ENCODE results near the gene ZBED5. TPM values are rescaled to one million over a fixed set of nuclear protein-coding genes. Genes with fewer than 3 reads are reported as not detected.
A peak's percentile ranks its signal among the peaks of the same experiment; 100 is the strongest.

Gene ZBED5
- total and polyA plus RNA-seq, 8 donors: 37.4 to 124 (median 116) TPM

GRCh38 chr11:10861799-10862198 lies 3.9 kb upstream of the ZBED5 start:
- H3K36me3 ChIP-seq: no peaks in the 10 kb centered on the region
- no peaks in the 10 kb centered on the region for H3K27me3 ChIP-seq
- no peak overlapping the region for H3K27ac ChIP-seq
- no peak for DNase-seq
- intact Hi-C loops (cut with DNase I): no loop called here
- ATAC-seq: no peak
- TF ChIP-seq, protein P1, sequence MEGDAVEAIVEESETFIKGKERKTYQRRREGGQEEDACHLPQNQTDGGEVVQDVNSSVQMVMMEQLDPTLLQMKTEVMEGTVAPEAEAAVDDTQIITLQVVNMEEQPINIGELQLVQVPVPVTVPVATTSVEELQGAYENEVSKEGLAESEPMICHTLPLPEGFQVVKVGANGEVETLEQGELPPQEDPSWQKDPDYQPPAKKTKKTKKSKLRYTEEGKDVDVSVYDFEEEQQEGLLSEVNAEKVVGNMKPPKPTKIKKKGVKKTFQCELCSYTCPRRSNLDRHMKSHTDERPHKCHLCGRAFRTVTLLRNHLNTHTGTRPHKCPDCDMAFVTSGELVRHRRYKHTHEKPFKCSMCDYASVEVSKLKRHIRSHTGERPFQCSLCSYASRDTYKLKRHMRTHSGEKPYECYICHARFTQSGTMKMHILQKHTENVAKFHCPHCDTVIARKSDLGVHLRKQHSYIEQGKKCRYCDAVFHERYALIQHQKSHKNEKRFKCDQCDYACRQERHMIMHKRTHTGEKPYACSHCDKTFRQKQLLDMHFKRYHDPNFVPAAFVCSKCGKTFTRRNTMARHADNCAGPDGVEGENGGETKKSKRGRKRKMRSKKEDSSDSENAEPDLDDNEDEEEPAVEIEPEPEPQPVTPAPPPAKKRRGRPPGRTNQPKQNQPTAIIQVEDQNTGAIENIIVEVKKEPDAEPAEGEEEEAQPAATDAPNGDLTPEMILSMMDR (IDR thresholded peaks at IDR 0.05): no peak
- H3K4me3 ChIP-seq: no peak overlapping the region
- H3K9me3 ChIP-seq: no peaks in the 10 kb centered on the region
- H3K4me1 ChIP-seq: peaks cover under 1 to 20% of the 10 kb centered on the region in 2 donors

DNA sequence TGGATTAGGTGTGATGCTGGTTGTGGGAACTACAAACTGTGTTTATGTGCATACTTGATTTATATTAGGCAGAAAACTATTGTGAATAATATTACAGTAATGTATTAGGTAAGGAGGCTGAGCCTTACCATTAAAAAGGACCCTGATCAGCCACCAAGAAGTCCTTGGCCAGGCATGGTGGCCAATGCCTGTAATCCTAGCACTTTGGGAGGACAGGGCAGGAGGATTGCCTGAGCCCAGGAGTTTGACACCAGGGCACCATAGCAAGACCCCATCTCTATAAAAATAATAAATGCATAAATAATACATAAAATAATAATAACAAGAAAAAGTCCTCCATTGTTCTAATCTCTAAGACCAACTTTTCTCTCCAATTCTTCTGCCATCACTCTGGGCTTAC lies 3.2 kb upstream of the ZBED5 start:
- intact Hi-C loops (cut with DNase I): no loop called here
- Histone ChIP-seq H3K4me3 (no peak overlapping the region), H3K27ac (no peak overlapping the region), H3K9me3 (no peaks in the 10 kb centered on the region), H3K4me1 (peaks cover 8 to 28% of the 10 kb centered on the region in 2 donors), H3K27me3 (no peaks in the 10 kb centered on the region), H3K36me3 (no peaks in the 10 kb centered on the region)
- no peak for ATAC-seq
- TF ChIP-seq, protein P1 (IDR thresholded peaks at IDR 0.05): no peak
- no peak for DNase-seq

DNA sequence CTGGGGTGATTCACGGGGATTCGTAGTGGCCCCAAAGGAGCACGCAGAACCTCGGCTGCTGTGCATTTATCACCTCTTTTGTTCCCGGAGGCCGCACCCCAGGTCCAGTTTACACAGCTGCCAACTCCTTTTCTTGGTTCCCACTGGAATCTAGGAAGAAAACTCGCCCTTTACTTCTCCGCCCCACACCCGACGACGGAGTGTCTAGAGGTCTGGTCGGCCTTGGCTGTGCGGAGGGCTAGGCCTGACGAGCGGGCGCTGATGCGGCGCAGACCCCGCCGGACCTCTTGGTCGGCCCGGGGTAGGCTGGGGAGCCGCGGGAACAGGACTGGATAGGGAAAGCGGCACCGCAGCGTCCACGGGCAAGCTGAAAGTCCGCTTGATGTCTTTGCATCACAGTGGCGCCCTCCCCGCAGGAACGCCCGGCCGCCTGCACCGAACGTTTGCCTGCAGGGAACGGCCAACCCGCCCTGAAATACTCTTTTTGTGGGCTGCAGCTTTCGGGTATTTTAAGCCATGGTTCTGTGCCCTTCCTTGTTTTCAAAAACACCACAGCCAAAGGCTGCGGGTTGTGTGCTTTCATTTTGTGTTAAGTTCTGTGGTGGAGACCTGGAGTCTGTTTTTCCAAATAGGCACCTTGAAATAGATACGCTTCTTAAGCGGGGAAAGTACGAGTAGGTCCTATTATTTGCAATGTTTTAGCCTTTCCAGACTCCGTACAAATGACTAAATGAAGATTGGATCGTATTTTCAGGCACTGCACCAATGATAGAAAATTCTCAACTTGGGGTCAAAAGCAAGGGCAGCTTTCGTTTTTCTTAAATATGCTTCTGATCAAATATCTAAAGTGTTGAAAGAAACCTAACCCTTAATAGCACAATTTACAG lies 829 bp upstream of the ZBED5 start:
- Histone ChIP-seq H3K9me3 (no peaks in the 10 kb centered on the region), H3K4me3 (peak overlapping the region; percentile 78 to 89), H3K36me3 (peaks cover 0 to 23% of the 10 kb centered on the region in 2 donors), H3K27ac (peak overlapping the region; percentile 99), H3K27me3 (no peaks in the 10 kb centered on the region), H3K4me1 (peaks cover 15 to 36% of the 10 kb centered on the region in 2 donors)
- DNase-seq (peak in 3 of 4 donors; percentile 61 to 90 (median 68)), ATAC-seq (peak; percentile 61)
- intact Hi-C loops (cut with DNase I): loop anchor here in 1 of 2 donors (10.0 kb wide), 1 partner anchor 54 kb away; the partner anchor contains the start of gene EIF4G2
- TF ChIP-seq, protein P1 (IDR thresholded peaks at IDR 0.05): no peak

DNA sequence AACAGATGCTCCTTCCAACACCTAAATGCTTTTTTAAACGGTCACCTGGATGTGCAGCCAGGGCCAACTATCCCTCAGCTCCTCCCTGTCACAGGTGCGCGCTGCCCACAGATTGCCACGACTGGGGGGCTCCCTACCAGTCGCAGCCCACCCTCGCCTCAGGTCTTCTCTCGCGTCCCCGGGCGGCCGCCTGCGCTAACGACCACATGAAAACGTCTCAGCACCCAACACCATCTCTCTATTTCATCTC lies 469 bp downstream of the ZBED5 start:
- no peaks in the 10 kb centered on the region for H3K9me3 ChIP-seq
- H3K4me1 ChIP-seq: peaks cover 15 to 33% of the 10 kb centered on the region in 2 donors
- ATAC-seq: peak; percentile 6
- peak overlapping the region; percentile 78 to 89 for H3K4me3 ChIP-seq
- intact Hi-C loops (cut with DNase I): loop anchor here in 1 of 2 donors (10.0 kb wide), 1 partner anchor 53 kb away; the partner anchor contains the start of gene EIF4G2
- DNase-seq: no peak
- peaks cover 0 to 36% of the 10 kb centered on the region in 2 donors for H3K36me3 ChIP-seq
- H3K27ac ChIP-seq: peak overlapping the region; percentile 99
- TF ChIP-seq, protein P1 (IDR thresholded peaks at IDR 0.05): no peak
- H3K27me3 ChIP-seq: no peaks in the 10 kb centered on the region

DNA sequence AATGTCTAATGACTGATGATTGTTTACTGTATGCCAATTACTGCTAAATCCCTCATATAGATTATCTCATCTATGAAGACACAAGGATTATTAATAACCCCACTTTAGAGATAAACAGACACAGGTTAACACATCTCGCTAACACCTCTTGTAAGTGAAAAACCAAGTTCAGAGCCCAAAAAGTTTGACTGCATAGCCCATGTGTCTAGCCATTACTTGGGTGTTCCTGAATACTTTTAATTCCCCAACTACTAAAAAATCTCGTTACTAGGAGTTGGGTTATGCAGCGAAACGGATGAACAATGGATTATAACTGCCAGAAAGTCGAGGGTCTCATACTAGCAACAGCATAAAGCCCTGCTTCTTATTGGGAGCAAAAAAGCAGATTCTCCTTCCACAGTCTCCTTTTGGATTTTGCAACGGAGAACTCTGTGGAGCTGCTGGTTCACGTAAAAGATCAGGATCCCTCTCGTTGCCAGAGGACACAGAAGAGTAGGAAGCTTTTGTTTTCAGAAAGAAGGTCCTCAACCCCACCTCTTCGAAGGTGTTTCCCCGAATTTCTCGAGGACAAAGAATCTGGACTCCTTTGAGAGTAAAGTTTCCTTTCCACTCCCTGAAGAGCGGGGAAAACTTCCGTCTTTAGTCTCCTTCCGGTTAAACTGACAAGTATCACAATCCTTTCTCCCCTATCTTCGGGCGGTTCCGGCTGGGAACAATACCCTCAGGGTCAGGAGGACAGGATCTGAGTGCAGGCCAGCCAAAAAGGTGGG lies 979 bp downstream of the ZBED5 start:
- Histone ChIP-seq H3K27ac (peak overlapping the region; percentile 99), H3K4me1 (peaks cover 15 to 33% of the 10 kb centered on the region in 2 donors), H3K36me3 (peaks cover 0 to 41% of the 10 kb centered on the region in 2 donors), H3K9me3 (no peaks in the 10 kb centered on the region), H3K27me3 (no peaks in the 10 kb centered on the region), H3K4me3 (peak overlapping the region; percentile 78 to 89)
- intact Hi-C loops (cut with DNase I): loop anchor here in 1 of 2 donors (10.0 kb wide), 1 partner anchor 52 kb away; the partner anchor contains the start of gene EIF4G2
- TF ChIP-seq, protein P1 (IDR thresholded peaks at IDR 0.05): no peak
- ATAC-seq (peak; percentile 45), DNase-seq (peak in 1 of 4 donors; percentile 43)

Data from left lung (tissue), 10 donors.